ENCODE measurements around the gene FSTL3. TPM values are rescaled to one million over a fixed set of nuclear protein-coding genes. Genes with fewer than 3 reads are reported as not detected.
A peak's percentile ranks its signal among the peaks of the same experiment; 100 is the strongest.

The FSTL3 gene
- total and polyA plus RNA-seq, 2 of the 13 experiments (the other 11 are each of a cell fraction or from before 2014, with no cell fraction given) = 13.5 to 15.6 TPM

DNA sequence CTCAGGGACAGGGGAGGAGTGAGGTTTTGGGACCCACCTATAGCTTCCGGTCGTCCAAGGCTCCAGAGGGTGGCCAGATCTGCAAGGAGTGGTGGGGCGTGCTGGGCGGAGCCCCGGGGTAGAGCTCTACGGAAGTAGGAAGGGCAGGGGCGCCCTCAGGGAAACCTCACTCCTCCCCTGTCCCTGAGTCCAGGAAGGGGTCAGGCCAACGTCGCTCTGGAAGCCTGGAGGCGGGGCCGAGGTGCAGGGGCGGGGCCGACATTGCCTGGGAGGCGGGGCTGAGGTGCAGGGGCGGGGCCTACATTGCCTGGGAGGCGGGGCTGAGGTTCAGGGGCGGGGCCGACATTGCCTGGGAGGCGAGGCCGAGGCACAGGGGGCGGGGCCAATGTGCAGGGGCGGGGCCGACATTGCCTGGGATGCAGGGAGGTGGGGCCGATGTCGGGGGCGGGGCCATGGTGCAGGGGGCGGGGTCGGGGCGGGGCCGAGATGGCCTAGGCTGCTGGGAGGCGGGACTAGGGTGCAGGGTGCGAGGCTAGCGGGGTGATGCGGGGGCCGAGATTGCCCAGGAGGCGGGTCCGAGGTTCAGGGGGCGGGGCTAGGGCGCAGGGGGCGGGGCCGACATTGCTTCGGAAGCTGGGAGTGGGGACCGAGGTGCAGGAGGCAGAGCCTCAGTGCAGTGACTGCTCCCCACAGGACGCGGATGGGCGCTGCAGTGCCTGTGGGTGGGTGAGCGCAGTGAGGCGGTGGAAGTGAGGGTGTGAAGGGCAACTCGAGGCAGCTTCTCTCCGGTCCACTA lies 27.7 kb downstream of the FSTL3 start (continued):
- TF ChIP-seq, protein P1, sequence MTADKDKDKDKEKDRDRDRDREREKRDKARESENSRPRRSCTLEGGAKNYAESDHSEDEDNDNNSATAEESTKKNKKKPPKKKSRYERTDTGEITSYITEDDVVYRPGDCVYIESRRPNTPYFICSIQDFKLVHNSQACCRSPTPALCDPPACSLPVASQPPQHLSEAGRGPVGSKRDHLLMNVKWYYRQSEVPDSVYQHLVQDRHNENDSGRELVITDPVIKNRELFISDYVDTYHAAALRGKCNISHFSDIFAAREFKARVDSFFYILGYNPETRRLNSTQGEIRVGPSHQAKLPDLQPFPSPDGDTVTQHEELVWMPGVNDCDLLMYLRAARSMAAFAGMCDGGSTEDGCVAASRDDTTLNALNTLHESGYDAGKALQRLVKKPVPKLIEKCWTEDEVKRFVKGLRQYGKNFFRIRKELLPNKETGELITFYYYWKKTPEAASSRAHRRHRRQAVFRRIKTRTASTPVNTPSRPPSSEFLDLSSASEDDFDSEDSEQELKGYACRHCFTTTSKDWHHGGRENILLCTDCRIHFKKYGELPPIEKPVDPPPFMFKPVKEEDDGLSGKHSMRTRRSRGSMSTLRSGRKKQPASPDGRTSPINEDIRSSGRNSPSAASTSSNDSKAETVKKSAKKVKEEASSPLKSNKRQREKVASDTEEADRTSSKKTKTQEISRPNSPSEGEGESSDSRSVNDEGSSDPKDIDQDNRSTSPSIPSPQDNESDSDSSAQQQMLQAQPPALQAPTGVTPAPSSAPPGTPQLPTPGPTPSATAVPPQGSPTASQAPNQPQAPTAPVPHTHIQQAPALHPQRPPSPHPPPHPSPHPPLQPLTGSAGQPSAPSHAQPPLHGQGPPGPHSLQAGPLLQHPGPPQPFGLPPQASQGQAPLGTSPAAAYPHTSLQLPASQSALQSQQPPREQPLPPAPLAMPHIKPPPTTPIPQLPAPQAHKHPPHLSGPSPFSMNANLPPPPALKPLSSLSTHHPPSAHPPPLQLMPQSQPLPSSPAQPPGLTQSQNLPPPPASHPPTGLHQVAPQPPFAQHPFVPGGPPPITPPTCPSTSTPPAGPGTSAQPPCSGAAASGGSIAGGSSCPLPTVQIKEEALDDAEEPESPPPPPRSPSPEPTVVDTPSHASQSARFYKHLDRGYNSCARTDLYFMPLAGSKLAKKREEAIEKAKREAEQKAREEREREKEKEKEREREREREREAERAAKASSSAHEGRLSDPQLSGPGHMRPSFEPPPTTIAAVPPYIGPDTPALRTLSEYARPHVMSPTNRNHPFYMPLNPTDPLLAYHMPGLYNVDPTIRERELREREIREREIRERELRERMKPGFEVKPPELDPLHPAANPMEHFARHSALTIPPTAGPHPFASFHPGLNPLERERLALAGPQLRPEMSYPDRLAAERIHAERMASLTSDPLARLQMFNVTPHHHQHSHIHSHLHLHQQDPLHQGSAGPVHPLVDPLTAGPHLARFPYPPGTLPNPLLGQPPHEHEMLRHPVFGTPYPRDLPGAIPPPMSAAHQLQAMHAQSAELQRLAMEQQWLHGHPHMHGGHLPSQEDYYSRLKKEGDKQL (CRISPR knock-in tag; IDR thresholded peaks at IDR 0.05; ENCODE audit: low read depth) = no peak
- TF ChIP-seq, protein P2, sequence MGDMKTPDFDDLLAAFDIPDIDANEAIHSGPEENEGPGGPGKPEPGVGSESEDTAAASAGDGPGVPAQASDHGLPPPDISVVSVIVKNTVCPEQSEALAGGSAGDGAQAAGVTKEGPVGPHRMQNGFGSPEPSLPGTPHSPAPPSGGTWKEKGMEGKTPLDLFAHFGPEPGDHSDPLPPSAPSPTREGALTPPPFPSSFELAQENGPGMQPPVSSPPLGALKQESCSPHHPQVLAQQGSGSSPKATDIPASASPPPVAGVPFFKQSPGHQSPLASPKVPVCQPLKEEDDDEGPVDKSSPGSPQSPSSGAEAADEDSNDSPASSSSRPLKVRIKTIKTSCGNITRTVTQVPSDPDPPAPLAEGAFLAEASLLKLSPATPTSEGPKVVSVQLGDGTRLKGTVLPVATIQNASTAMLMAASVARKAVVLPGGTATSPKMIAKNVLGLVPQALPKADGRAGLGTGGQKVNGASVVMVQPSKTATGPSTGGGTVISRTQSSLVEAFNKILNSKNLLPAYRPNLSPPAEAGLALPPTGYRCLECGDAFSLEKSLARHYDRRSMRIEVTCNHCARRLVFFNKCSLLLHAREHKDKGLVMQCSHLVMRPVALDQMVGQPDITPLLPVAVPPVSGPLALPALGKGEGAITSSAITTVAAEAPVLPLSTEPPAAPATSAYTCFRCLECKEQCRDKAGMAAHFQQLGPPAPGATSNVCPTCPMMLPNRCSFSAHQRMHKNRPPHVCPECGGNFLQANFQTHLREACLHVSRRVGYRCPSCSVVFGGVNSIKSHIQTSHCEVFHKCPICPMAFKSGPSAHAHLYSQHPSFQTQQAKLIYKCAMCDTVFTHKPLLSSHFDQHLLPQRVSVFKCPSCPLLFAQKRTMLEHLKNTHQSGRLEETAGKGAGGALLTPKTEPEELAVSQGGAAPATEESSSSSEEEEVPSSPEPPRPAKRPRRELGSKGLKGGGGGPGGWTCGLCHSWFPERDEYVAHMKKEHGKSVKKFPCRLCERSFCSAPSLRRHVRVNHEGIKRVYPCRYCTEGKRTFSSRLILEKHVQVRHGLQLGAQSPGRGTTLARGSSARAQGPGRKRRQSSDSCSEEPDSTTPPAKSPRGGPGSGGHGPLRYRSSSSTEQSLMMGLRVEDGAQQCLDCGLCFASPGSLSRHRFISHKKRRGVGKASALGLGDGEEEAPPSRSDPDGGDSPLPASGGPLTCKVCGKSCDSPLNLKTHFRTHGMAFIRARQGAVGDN (CRISPR knock-in tag; IDR thresholded peaks at IDR 0.05) = peak; percentile 71
- TF ChIP-seq TP53 (CRISPR knock-in tag; conservative IDR thresholded peaks at IDR 0.05) (no peak), ETV5 (CRISPR knock-in tag; IDR thresholded peaks at IDR 0.05; ENCODE audit: borderline replicate concordance) (peak; percentile 87), ZNF782 (CRISPR knock-in tag; IDR thresholded peaks at IDR 0.05; ENCODE audit: borderline replicate concordance) (no peak), NCOR1 (IDR thresholded peaks at IDR 0.05; ENCODE audit: borderline replicate concordance, low read length) (no peak), ZNF567 (CRISPR knock-in tag; IDR thresholded peaks at IDR 0.05; ENCODE audit: borderline replicate concordance) (no peak), ZNF678 (CRISPR knock-in tag; IDR thresholded peaks at IDR 0.05) (no peak), RARG (CRISPR knock-in tag; IDR thresholded peaks at IDR 0.05; ENCODE audit: low read depth) (no peak), ZC3H13 (CRISPR knock-in tag; IDR thresholded peaks at IDR 0.05) (no peak), ZNF792 (CRISPR knock-in tag; IDR thresholded peaks at IDR 0.05) (peak; percentile 35; the same call in 1 of the 2 replicates), RFX3 (CRISPR knock-in tag; IDR thresholded peaks at IDR 0.05) (no peak), ZNF143 (CRISPR knock-in tag; IDR thresholded peaks at IDR 0.05) (0 out of 2 replicates have a peak, but pooled peaks have one; percentile 16), PRPF4 (IDR thresholded peaks at IDR 0.05; ENCODE audit: low read depth, low read length, poor library complexity, severe bottlenecking) (no peak), SP1 (IDR thresholded peaks at IDR 0.05) (no peak), SP1 (CRISPR knock-in tag; IDR thresholded peaks at IDR 0.05) (peak; percentile 86)
- TF ChIP-seq, protein P3, sequence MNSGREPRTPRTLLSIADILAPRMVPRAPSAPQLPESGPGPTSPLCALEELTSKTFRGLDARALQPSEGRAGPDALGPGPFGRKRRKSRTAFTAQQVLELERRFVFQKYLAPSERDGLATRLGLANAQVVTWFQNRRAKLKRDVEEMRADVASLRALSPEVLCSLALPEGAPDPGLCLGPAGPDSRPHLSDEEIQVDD (CRISPR knock-in tag; IDR thresholded peaks at IDR 0.05; ENCODE audit: borderline replicate concordance) = 0 out of 2 replicates have a peak, but pooled peaks have one; percentile 49
- TF ChIP-seq, protein P4, sequence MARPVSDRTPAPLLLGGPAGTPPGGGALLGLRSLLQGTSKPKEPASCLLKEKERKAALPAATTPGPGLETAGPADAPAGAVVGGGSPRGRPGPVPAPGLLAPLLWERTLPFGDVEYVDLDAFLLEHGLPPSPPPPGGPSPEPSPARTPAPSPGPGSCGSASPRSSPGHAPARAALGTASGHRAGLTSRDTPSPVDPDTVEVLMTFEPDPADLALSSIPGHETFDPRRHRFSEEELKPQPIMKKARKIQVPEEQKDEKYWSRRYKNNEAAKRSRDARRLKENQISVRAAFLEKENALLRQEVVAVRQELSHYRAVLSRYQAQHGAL (CRISPR knock-in tag; IDR thresholded peaks at IDR 0.05; ENCODE audit: not compliant biosample characterization) = no peak
- TF ChIP-seq, protein P5, sequence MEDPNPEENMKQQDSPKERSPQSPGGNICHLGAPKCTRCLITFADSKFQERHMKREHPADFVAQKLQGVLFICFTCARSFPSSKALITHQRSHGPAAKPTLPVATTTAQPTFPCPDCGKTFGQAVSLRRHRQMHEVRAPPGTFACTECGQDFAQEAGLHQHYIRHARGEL (CRISPR knock-in tag; IDR thresholded peaks at IDR 0.05) = no peak

Data from HepG2 (cell line).